RCC 7860 (cell line): ENCODE data around the gene ANKS6.

Source experiments
- DNase-seq: peaks from one replicate; pipeline ENCODE4 v3.0.0-alpha.2; 2015; ENCODE audit warnings: low spot score
- FAIRE-seq: peaks from 2 replicates; lab custom pipeline; 2012; peaks lifted over from hg19 to GRCh38; lab: Jason Lieb, UNC

The ANKS6 gene

DNA sequence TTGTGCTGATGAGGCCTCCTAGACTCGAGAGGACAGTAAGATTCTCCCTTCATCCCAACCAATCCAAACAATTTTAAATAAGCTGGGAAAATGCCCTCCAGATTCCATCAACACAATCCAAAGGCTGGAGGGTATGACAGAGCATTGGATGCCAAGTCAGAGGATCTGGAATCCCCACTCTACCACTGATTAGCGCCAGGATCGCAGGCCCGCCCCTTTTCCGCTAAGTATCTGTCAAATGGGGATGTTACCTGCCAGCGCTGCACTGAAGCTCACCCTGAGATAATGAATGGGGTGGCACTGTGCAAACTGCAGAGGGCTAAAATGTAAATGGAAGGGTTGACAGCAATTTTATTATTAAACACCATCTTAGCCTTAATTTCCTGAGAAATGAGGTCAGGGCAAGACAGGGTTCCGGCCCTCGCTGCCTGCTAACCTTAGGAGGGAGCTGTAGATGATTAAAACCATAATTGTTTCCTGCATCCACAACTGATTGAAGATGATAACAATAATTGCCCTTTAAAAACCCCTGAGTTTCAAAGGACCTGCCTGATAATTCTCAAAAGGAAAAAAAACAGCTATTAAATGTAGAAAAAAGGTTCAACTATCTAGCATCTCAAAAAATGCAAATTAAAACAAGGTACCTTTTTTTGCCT lies 56.0 kb downstream of the ANKS6 start:
- no peak for FAIRE-seq
- DNase-seq = no peak

- no peak for DNase-seq
- no peak for FAIRE-seq
These were observed 57.6 kb downstream of the ANKS6 start for GRCh38 chr9:98738741-98739140.

- FAIRE-seq (no peak), DNase-seq (no peak)
These were observed 60.1 kb downstream of the ANKS6 start for GRCh38 chr9:98736226-98736625.

- DNase-seq = no peak
These were observed 63.6 kb downstream of the ANKS6 start for GRCh38 chr9:98732801-98733200.

GRCh38 chr9:98732091-98732490 lies 64.3 kb downstream of the ANKS6 start:
- no peak for FAIRE-seq

More at GRCh38 chr9:98732801-98733200, 63.6 kb downstream of the ANKS6 start:
- no peak for FAIRE-seq

DNA sequence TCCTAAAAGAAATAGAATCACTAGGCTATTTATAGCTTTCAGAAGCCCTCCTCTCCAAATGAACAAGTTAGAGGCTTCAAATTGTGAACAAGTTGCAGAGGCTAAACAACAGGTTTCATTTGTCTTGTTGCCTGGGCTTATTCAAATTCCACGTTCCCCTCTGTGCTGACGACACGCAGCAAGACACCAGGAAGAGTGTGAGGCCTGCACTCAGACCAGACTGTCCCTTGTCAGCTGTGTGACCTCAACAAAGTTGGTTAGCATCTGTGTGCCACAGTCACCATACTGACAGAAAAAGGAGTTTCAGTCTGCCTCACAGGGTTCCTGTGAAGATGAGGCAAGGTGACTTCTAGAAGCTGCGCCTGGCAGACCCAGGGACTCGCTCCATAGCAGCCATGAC lies 65.5 kb downstream of the ANKS6 start:
- DNase-seq (no peak), FAIRE-seq (no peak)

More at GRCh38 chr9:98732091-98732490, 64.3 kb downstream of the ANKS6 start:
- DNase-seq = no peak

- FAIRE-seq (no peak), DNase-seq (no peak)
These were observed 67.9 kb downstream of the ANKS6 start for GRCh38 chr9:98728500-98728899.

GRCh38 chr9:98727428-98727827 lies 68.9 kb downstream of the ANKS6 start:
- no peak for FAIRE-seq
- no peak for DNase-seq

DNA sequence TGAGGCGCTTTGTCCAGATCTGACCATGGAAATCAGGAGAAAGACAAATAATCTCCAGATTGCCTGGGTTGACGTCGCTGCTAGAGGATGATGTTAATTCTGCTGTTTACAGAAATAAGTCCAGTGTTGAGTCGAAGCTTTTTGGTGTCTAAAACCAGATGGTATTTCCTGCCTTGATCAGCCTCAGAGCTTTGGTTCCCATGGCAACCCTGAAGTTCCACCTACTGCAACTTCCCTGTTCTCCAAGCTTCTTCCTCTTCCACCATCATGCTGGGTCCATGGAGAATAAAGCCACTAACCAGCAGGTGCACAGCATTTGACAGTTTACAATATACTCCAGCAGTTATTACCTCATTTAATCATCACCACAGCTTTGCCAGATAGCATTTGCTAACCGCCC lies 69.6 kb downstream of the ANKS6 start:
- FAIRE-seq (no peak), DNase-seq (no peak)

DNA sequence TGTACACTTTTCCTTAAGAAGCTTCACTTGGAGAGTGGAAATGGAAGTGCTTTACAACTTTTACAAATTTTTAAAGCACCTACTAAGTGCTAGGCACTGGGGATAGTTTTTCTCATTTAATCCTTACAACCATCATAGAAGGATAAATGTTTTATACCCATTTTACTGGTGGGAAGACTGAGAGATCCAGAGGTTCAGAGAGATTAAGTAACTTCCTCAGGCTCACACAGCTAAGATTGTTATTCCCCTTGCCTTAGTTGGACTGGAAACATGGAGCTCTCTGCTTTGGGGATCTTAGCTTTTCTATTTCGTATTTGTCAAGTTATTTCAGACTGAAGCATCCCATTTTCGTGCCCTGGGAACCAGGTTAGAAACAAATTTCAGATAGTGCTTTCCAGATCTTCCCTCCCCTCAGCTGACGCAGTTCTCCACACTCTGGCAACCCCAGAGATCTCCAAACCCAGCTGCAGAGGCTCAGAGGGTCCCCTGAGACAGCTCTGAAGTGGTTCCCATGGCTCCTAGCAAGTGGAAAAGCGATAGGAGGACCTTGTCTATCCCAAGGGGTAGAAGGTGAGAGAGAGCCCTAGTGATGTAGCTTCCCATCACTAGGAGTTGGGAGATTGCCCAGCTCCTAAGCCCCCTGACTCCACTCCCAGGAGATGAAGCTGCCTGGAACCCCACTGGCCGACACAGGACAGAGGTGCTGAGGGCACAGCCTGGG lies 71.4 kb downstream of the ANKS6 start:
- FAIRE-seq = no peak

DNA sequence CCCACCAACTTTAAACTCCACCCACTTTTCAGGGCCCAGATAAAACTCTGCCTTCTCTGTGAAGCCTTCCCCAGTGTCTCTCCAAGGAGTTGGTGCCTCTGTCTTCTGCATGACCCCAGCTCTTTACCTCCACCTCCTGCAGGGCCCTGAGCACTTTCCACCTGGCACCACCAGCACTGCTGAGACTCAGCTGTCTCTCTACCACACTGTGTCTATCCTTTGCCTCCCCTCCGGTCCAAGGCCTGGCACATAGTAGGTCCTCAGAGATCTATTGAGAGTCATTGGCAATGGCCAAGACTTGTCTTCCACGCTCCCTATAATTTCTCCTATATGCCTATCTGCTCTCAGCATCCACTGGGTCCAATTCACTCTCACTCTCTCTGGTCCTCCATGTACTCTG lies 74.7 kb downstream of the ANKS6 start:
- DNase-seq (no peak), FAIRE-seq (no peak)

More for the DNA sequence above, 71.4 kb downstream of the ANKS6 start:
- no peak for DNase-seq

DNA sequence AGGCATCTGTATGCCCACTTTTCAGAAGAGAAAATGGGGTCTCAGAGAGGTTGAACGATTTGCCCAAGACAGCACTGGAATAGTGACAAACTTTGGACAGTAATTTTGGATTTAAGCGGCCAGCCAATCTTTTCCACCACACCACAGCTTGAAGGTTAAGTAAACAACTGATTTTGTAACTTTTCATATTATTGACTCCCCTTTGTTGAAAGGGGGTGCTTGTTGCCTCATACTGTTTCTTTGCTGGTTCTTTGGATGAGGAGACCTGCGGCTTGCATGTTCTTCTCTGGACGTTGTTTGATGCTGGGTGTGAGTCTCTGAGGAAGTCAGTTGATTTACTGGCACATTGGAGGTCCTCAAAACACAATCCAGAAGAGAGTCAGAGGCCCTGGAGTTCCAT lies 76.0 kb downstream of the ANKS6 start:
- DNase-seq (no peak), FAIRE-seq (no peak)

- no peak for FAIRE-seq
- no peak for DNase-seq
These were observed 77.3 kb downstream of the ANKS6 start for GRCh38 chr9:98719055-98719454.

GRCh38 chr9:98714833-98715232 lies 81.5 kb downstream of the ANKS6 start:
- no peak for FAIRE-seq
- DNase-seq = no peak

DNA sequence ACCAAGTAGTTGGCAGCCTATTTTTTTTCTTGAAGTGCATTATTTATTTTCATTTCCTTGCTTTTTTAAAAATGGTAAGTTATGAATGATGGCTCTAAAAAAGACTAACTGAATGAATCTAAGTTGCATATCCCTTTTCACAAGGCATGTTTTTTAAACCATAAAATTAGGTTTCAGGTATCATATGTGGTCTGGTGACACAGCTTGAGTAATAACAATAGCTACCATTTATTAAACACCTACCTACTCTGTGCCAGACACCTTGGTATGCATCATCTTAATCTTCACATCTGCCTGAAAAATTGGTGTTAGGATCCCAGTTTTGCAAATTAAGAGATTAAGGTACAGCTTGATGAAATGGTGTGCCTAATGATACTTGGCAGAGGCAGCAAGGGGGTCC lies 83.4 kb downstream of the ANKS6 start:
- FAIRE-seq = no peak
- DNase-seq = no peak

DNA sequence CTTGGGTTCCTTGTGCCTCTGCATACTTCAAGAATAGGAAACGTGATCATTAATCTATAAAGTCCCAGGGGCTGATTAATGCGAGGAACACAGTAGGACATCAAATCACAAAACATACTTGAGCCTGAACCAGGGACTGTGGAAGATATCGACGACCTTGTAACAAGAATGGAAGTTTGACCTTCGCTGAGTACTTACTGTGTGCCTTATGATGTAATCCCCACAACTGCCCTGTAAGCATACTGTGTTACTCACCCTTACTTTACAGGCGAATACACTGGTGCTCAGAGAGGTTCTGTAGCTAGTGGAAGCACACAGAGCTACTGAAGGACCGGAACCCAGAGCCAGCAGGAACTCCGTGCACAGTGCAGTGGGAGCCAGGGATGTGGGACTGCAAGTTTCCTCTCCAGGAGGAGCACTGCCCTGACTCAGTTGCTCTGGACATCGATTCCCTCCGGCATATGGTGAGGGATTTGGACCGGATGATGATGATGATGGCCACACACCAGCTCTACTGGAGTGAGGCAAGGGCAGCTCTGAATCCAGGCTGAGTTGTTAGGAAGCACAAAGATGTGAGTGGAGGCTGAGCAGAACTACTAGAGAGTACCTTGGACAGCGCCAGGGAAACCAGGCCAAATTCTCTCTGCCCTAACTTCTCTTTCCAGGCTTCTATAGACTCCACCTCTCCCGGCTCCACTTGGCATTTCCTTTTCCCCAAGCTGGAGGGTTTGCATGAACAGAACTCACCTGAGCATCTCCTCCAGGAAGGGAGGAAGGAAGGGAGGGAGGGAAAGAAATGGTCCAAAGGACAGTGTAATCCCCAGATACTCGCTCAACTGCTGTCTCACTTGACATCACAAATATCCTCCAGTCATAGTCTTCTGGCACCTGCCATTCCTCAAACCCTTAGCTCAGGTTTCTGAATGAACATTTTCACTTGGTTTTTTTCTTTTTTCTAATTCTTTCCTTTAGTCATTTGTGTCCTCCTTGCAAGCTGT lies 86.1 kb downstream of the ANKS6 start:
- DNase-seq (no peak), FAIRE-seq (no peak)

DNA sequence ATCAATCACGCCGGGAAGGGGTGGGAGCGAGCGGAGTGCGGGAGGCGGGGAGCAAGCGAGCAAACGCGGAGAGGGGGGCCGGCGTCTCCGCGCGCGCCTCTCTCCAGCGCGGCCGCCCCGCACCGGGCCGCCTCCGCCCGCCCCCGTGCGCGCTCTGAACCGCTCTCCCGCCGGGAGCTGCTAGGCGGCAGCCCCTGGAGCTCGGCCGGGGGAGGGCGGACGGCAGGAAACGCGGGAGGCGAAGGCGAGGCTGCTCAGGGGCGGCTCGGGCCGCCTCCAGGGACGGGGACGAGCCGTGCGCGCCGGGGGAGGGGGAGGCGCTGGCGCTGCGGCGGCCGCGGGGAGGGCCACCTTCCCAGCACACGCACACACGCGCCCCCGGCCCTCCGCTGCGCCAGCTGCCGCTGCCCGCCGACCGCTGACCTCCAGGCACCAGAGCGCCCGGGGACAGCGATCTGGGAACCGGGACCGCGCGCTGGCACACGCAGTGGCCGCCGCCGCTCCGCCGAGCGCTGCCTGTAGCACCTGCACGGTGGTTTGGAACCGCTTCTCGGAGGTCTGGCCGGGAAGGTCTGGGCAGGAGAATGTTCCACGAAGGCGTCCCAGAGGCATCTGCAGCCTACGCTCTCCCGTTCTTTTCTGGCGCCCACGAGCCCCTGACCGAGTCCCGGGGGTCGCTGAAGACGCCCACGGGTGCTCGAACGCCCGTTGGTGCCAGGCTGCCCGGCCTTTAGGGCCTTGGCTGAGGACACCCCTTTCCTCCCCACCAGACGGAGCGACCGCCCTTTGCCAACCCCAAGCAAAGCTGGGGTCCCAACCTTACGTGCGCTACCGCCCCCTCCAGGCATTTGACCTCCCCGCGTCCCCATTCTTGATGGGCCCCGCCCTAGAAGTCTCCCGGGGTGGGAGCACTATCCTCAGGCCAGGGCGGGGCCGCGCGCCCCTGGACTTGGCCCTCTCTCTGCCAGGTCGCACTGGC lies 87.1 kb downstream of the ANKS6 start, which contains the start of gene GABBR2:
Gene GABBR2 (minus strand): TSS at position 3 of the 979 bp plus-strand sequence. CDS start 198 bp downstream, outside the sequence.
- no peak for DNase-seq

GRCh38 chr9:98708103-98708932 lies 88.0 kb downstream of the ANKS6 start:
- DNase-seq (no peak), FAIRE-seq (no peak)

More for the DNA sequence above, 87.1 kb downstream of the ANKS6 start, which contains the start of gene GABBR2:
- FAIRE-seq = no peak
